ENCODE measurements around the gene NAALADL2.
"Not testable (repeated sequence)": the region's sequence is repeated elsewhere in the genome, so short reads cannot be mapped to it uniquely, and the experiment has no call there.

The NAALADL2 gene

GRCh38 chr3:175370426-175370825, 511.3 kb downstream of the NAALADL2 start:
- not testable (repeated sequence) for DNase-seq (ENCODE audit: low spot score)

GRCh38 chr3:175371187-175371586, 512.1 kb downstream of the NAALADL2 start:
- DNase-seq (ENCODE audit: low spot score): not testable (repeated sequence)

- DNase-seq (ENCODE audit: low spot score): no peak
Observed at GRCh38 chr3:175374705-175375104, 515.6 kb downstream of the NAALADL2 start.

- DNase-seq (ENCODE audit: low spot score): no peak
Observed at GRCh38 chr3:175378348-175378747, 519.2 kb downstream of the NAALADL2 start.

- DNase-seq (ENCODE audit: low spot score): no peak
Observed at GRCh38 chr3:175381685-175382084, 522.6 kb downstream of the NAALADL2 start.

- DNase-seq (ENCODE audit: low spot score): no peak
Observed at GRCh38 chr3:175383371-175383770, 524.2 kb downstream of the NAALADL2 start.

GRCh38 chr3:175383813-175384212, 524.7 kb downstream of the NAALADL2 start:
- no peak for DNase-seq (ENCODE audit: low spot score)

- DNase-seq (ENCODE audit: low spot score): no peak
Observed at GRCh38 chr3:175384569-175384968, 525.4 kb downstream of the NAALADL2 start.

- no peak for DNase-seq (ENCODE audit: low spot score)
Observed at GRCh38 chr3:175386630-175387029, 527.5 kb downstream of the NAALADL2 start.

GRCh38 chr3:175389560-175389959, 530.4 kb downstream of the NAALADL2 start:
- no peak for DNase-seq (ENCODE audit: low spot score)

- DNase-seq (ENCODE audit: low spot score): no peak
Observed at GRCh38 chr3:175391601-175392000, 532.5 kb downstream of the NAALADL2 start.

GRCh38 chr3:175392653-175393052, 533.5 kb downstream of the NAALADL2 start:
- DNase-seq (ENCODE audit: low spot score): no peak

GRCh38 chr3:175397372-175397771, 538.2 kb downstream of the NAALADL2 start:
- DNase-seq (ENCODE audit: low spot score): no peak

GRCh38 chr3:175398676-175399075, 539.5 kb downstream of the NAALADL2 start:
- DNase-seq (ENCODE audit: low spot score): no peak

GRCh38 chr3:175399156-175399840, 540.2 kb downstream of the NAALADL2 start:
- no peak for DNase-seq (ENCODE audit: low spot score)

- no peak for DNase-seq (ENCODE audit: low spot score)
Observed at GRCh38 chr3:175404027-175404426, 544.9 kb downstream of the NAALADL2 start.

GRCh38 chr3:175404621-175405020, 545.5 kb downstream of the NAALADL2 start:
- no peak for DNase-seq (ENCODE audit: low spot score)

GRCh38 chr3:175410251-175410650, 551.1 kb downstream of the NAALADL2 start:
- no peak for DNase-seq (ENCODE audit: low spot score)

- no peak for DNase-seq (ENCODE audit: low spot score)
Observed at GRCh38 chr3:175411405-175411804, 552.3 kb downstream of the NAALADL2 start.

GRCh38 chr3:175411946-175412345, 552.8 kb downstream of the NAALADL2 start:
- DNase-seq (ENCODE audit: low spot score): no peak

- no peak for DNase-seq (ENCODE audit: low spot score)
Observed at GRCh38 chr3:175413926-175414325, 554.8 kb downstream of the NAALADL2 start.

GRCh38 chr3:175416600-175416999, 557.5 kb downstream of the NAALADL2 start:
- DNase-seq (ENCODE audit: low spot score): no peak

- DNase-seq (ENCODE audit: low spot score): no peak
Observed at GRCh38 chr3:175417426-175417825, 558.3 kb downstream of the NAALADL2 start.

- no peak for DNase-seq (ENCODE audit: low spot score)
Observed at GRCh38 chr3:175421902-175422301, 562.8 kb downstream of the NAALADL2 start.
